Esophagus squamous epithelium (tissue), 5 donors: ENCODE data around the gene PKD2L1. TPM values are rescaled to one million over a fixed set of nuclear protein-coding genes. Genes with fewer than 3 reads are reported as not detected.

Experiments
- DNase-seq: peaks from one replicate; lab custom pipeline; 2025; lab: John Stamatoyannopoulos, UW
- H3K27ac ChIP-seq, 4 donors: fragments of 200-600 bp; sonication (generic); one replicate each; pipeline ENCODE4 v1.5.1; 2016 to 2019; ENCODE audit warnings: mild to moderate bottlenecking in 1 of 4
- H3K27me3 ChIP-seq, 4 donors: fragments of 200-600 bp; sonication (generic); 1 replicate in 3 of 4; 2 replicates in 1 of 4; pipeline versions ENCODE4 v1.5.1 to v1.6.0; 2017 to 2021; ENCODE audit warnings: antibody characterized with exemption in 1 of 4
- H3K36me3 ChIP-seq, 3 donors: fragments of 200-600 bp; sonication (generic); one replicate each; pipeline ENCODE4 v1.5.1; 2016 to 2019
- H3K4me1 ChIP-seq, 3 donors: fragments of 200-600 bp; sonication (generic); one replicate each; pipeline ENCODE4 v1.5.1; 2017 to 2019
- H3K4me3 ChIP-seq, 4 donors: fragments of 200-600 bp; sonication (generic); 1 replicate in 3 of 4; 2 replicates in 1 of 4; pipeline ENCODE4 v1.5.1; 2016 to 2019; ENCODE audit warnings: mild to moderate bottlenecking in 2 of 4, moderate library complexity in 1 of 4
- H3K9me3 ChIP-seq, 3 donors: fragments of 200-600 bp; sonication (generic); one replicate each; pipeline ENCODE4 v1.5.1; 2016 to 2019
- POLR2A ChIP-seq, 4 donors: fragments of 450-650 bp; IDR thresholded peaks; one replicate each; pipeline ENCODE4 v1.6.1; 2017; ENCODE audit warnings: antibody characterized with exemption in 4 of 4, mild to moderate bottlenecking in 4 of 4, moderate library complexity in 3 of 4
- WGBS, 2 donors: methylation state at CpG; one replicate each; pipeline ENCODE4 v1.1.5; 2018; 5-methylcytosine and 5-hydroxymethylcytosine counted together
- intact Hi-C: fragments of 100-400 bp; cut with DNase I; formaldehyde crosslinking; loops from one replicate; pipeline ENCODE4 v1.15.0; 2022
- total RNA-seq, 4 donors: library from RNA; depleted of rRNA; stranded (reverse); fragments of >200 nt; gene quantifications; one replicate each; pipeline ENCODE4 v1.1.0, GENCODE V29; 2016
- TF ChIP-seq, protein P1 (sequence below), 6 experiments: fragments of 450-650 bp in 4 of 6; fragments of 200-600 bp in 2 of 6; sonication (generic) in 2 of 6; IDR thresholded peaks; one replicate each; pipeline ENCODE4 v1.5.1; 2016 to 2019; ENCODE audit warnings: antibody characterized with exemption in 6 of 6, mild to moderate bottlenecking in 4 of 6, moderate library complexity in 4 of 6
- donor health status: DM: yes; HTN: yes; CAD: no.

Gene PKD2L1
- total RNA-seq, 4 donors from 2014 or later: not detected

DNA sequence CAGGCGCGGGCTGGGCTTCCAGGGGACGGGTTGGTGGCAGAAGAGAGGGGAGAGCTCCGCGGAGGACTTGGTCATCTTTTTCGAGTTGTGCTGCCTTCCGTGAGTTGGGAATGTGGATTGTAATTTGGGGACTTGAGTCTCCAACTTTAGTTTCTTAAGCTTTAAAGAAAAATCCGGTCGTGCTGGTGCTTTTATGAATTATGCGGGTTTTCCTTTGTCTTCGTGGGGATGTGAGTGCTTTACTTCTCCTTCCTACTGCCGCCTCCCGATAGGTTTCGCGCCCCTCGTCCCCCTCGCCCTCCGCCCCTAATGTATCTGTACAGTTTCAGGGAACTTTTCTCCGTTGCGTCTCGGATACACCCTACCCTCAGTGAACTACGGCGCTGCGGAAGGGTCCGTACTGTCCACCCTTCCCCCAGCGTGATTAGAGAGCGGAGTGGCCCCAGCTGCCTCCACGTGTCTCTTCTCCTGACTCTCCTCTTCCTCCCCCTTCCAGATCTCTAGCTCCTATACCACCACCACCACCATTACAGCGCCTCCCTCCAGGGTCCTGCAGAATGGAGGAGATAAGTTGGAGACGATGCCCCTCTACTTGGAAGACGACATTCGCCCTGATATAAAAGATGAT, 17.7 kb upstream of the PKD2L1 start:
- no peak for DNase-seq
- H3K9me3 ChIP-seq: no peaks in the 10 kb centered on the region
- peaks cover 0 to 6% (median 0%) of the 10 kb centered on the region in 4 donors for H3K27me3 ChIP-seq
- peak overlapping the region in 3 of 4 donors; percentile 65 to 78 (median 75) for H3K27ac ChIP-seq
- H3K4me1 ChIP-seq: peaks cover 10 to 57% (median 11%) of the 10 kb centered on the region in 3 donors
- WGBS, 2 donors: 19 to 31% methylated on average over 27 to 30 of the region's 32 CpGs
- intact Hi-C loops: no loop called here
- peak overlapping the region; percentile 47 to 77 (median 72) for H3K4me3 ChIP-seq
- H3K36me3 ChIP-seq: peaks cover 0 to 40% (median 0%) of the 10 kb centered on the region in 3 donors
- TF ChIP-seq, protein P1, sequence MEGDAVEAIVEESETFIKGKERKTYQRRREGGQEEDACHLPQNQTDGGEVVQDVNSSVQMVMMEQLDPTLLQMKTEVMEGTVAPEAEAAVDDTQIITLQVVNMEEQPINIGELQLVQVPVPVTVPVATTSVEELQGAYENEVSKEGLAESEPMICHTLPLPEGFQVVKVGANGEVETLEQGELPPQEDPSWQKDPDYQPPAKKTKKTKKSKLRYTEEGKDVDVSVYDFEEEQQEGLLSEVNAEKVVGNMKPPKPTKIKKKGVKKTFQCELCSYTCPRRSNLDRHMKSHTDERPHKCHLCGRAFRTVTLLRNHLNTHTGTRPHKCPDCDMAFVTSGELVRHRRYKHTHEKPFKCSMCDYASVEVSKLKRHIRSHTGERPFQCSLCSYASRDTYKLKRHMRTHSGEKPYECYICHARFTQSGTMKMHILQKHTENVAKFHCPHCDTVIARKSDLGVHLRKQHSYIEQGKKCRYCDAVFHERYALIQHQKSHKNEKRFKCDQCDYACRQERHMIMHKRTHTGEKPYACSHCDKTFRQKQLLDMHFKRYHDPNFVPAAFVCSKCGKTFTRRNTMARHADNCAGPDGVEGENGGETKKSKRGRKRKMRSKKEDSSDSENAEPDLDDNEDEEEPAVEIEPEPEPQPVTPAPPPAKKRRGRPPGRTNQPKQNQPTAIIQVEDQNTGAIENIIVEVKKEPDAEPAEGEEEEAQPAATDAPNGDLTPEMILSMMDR (IDR thresholded peaks at IDR 0.05): no peak
- no peak for TF ChIP-seq POLR2A (IDR thresholded peaks at IDR 0.05)

DNA sequence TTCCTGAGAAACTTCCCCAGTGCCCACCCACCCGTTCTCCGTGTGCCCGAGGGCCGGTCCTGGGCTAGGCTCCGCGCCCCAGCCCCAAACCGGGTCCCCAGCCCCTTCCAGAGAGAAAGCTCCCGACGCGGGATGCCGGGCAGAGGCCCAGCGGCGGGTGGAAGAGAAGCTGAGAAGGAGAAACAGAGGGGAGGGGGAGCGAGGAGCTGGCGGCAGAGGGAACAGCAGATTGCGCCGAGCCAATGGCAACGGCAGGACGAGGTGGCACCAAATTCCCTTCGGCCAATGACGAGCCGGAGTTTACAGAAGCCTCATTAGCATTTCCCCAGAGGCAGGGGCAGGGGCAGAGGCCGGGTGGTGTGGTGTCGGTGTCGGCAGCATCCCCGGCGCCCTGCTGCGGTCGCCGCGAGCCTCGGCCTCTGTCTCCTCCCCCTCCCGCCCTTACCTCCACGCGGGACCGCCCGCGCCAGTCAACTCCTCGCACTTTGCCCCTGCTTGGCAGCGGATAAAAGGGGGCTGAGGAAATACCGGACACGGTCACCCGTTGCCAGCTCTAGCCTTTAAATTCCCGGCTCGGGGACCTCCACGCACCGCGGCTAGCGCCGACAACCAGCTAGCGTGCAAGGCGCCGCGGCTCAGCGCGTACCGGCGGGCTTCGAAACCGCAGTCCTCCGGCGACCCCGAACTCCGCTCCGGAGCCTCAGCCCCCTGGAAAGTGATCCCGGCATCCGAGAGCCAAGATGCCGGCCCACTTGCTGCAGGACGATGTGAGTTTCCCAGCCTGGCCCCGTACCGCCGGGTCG, 16.9 kb upstream of the PKD2L1 start, which contains the start of gene SCD:
Gene SCD, plus strand, starts transcription at position 469 of the 803 bp plus-strand sequence. Its CDS starts 272 bp downstream, at position 741.
- H3K4me3 ChIP-seq: peak within 1 kb of the TSS; percentile 47 to 77 (median 72)
- H3K9me3 ChIP-seq: no peaks in the 10 kb centered on the region
- peaks cover 0 to 33% (median 0%) of the 10 kb centered on the region in 3 donors for H3K36me3 ChIP-seq
- peaks cover 10 to 57% (median 11%) of the 10 kb centered on the region in 3 donors for H3K4me1 ChIP-seq
- DNase-seq: peak; percentile 20
- peak within 1 kb of the TSS in 3 of 4 donors; percentile 65 to 78 (median 75) for H3K27ac ChIP-seq
- WGBS, 2 donors: 0 to 1% methylated on average over 5 to 13 of the region's 73 CpGs
- TF ChIP-seq, protein P1 (IDR thresholded peaks at IDR 0.05): no peak
- TF ChIP-seq POLR2A (IDR thresholded peaks at IDR 0.05): peak in 3 of 4 donors; percentile 63 to 76 (median 74)
- H3K27me3 ChIP-seq: peaks cover 0 to 6% (median 0%) of the 10 kb centered on the region in 4 donors
- intact Hi-C loops: no loop called here

DNA sequence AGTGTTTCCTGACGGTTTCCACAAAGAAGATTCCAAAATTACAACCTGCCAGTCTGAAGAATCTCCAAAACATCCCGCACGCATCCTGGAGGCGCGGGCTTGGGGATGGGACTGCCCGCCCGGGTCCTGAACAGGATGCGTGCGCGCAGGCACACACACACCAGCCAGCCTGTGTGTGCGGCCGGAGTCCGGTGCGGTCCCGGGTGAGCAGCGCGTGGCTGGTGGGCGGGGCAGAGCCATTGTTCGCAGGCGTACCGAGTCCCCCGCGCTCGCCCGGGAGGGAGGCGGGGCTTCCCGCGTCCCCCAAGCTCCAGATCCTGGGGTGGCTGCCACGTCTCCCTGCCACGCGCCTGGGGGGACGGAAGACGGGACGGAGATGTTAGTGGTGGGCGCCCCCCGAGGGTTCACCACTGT, 16.3 kb upstream of the PKD2L1 start:
- peak overlapping the region; percentile 47 to 77 (median 72) for H3K4me3 ChIP-seq
- intact Hi-C loops: no loop called here
- H3K27me3 ChIP-seq: peaks cover 0 to 6% (median 0%) of the 10 kb centered on the region in 4 donors
- H3K4me1 ChIP-seq: peaks cover 10 to 56% (median 11%) of the 10 kb centered on the region in 3 donors
- H3K9me3 ChIP-seq: no peaks in the 10 kb centered on the region
- H3K36me3 ChIP-seq: peaks cover 0 to 27% (median 0%) of the 10 kb centered on the region in 3 donors
- TF ChIP-seq, protein P1 (IDR thresholded peaks at IDR 0.05): no peak
- no peak for TF ChIP-seq POLR2A (IDR thresholded peaks at IDR 0.05)
- DNase-seq: no peak
- H3K27ac ChIP-seq: peak overlapping the region in 3 of 4 donors; percentile 65 to 78 (median 75)
- WGBS, 2 donors: 0 to 17% methylated on average over 1 of the region's 36 CpGs

- intact Hi-C loops: no loop called here
- Histone ChIP-seq H3K27me3 (peaks cover 0 to 6% (median 0%) of the 10 kb centered on the region in 4 donors), H3K36me3 (peaks cover 0 to 21% (median 0%) of the 10 kb centered on the region in 3 donors), H3K9me3 (no peaks in the 10 kb centered on the region), H3K4me1 (peaks cover 10 to 49% (median 11%) of the 10 kb centered on the region in 3 donors), H3K4me3 (peak overlapping the region in 3 of 4 donors; percentile 68 to 77 (median 77)), H3K27ac (no peak overlapping the region)
- TF ChIP-seq, protein P1 (IDR thresholded peaks at IDR 0.05): no peak
- TF ChIP-seq POLR2A (IDR thresholded peaks at IDR 0.05): no peak
- 49 to 65% methylated on average over 6 to 8 of the region's 9 CpGs for WGBS, 2 donors
- DNase-seq: no peak
Measured at GRCh38 chr10:100345570-100346330, 15.7 kb upstream of the PKD2L1 start.
